ENCODE data around the gene SCRN1.

Gene SCRN1

GRCh38 chr7:29948587-29948986 lies 41.0 kb downstream of the SCRN1 start:
- no peak for FAIRE-seq
- no peak for TF ChIP-seq POLR2A (IDR thresholded peaks at IDR 0.05; ENCODE audit: low read depth, low read length)
- no peak for DNase-seq (ENCODE audit: insufficient read length, low spot score)

DNA sequence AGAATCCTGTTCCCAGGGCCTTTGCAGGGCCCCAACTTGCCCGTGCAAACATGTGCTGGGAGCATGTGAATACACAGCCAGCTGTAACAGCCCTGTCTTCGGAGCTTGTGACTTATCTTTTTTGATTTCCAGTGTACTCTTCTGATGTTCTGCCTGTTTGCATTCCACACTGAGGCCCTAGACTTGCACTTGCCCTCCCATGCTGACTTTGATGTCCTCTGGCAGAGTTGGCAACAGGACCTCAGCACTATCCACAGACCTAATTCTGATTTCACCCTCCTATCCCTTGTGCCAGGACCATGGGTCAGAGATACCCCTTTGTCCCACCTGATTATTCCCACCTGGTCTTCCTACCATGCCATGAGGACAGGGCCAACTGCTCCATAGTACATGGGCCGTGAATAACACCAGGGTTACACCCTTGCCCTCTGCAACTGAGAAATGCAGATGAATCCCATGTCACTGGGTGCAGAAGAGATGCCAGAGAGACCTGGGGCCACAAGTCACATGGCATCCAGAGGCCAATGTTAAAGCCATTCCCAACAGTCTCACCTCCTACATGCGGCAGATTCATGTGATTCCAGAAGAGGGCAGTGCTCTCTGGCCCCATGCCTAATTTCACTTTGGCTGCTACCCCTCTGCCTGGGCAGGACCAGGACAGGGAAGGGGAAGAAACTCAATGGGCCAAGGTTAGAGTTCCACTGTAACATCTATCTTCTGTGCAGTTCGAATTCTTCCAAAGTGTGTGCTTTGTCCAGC lies 43.0 kb downstream of the SCRN1 start:
- TF ChIP-seq POLR2A (IDR thresholded peaks at IDR 0.05; ENCODE audit: low read depth, low read length), result no peak
- no peak for FAIRE-seq
- DNase-seq (ENCODE audit: insufficient read length, low spot score), result no peak

GRCh38 chr7:29945259-29945809 lies 44.3 kb downstream of the SCRN1 start:
- FAIRE-seq, result no peak
- no peak for DNase-seq (ENCODE audit: insufficient read length, low spot score)
- TF ChIP-seq POLR2A (IDR thresholded peaks at IDR 0.05; ENCODE audit: low read depth, low read length), result no peak

DNA sequence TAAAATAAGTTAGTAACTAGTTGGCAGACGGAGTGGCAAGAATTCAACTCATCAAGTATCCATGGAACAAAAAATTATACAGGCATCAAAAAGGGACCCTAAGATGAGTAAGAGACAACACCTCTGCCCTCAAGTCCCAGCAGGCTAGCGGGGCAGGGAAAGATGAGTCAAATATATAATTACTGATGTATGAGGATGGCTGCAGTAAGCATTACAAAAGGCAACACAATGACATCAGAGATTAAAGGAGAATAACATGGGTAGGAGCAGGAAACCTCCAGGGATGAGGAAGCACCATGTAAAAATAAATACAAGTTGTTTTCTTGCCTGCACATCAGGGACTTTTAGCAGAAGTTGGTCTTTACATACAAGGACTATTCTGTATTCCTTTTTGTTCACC lies 49.4 kb downstream of the SCRN1 start:
- no peak for FAIRE-seq
- DNase-seq (ENCODE audit: insufficient read length, low spot score), result no peak
- TF ChIP-seq POLR2A (IDR thresholded peaks at IDR 0.05; ENCODE audit: low read depth, low read length), result no peak

GRCh38 chr7:29937132-29937531 lies 52.5 kb downstream of the SCRN1 start:
- TF ChIP-seq POLR2A (IDR thresholded peaks at IDR 0.05; ENCODE audit: low read depth, low read length), result no peak
- no peak for DNase-seq (ENCODE audit: insufficient read length, low spot score)
- no peak for FAIRE-seq

DNA sequence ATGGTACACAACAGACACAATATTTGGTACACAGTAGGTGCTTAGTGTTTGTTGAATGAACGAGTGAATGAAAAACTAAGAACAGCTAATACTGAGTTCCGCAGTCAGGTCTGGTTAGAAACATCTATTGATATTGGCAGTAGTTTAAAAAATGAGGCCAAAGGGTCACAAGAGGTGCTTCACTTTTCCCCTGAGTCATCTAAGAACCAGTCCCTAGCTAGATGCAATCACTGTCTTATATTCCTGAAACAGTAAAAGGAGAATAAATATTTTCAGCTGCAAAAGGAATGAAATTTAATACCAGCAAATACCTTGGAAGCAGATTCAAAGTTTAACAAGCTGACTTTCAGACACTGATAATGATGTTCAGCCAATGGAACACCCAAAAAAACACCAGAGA lies 54.5 kb downstream of the SCRN1 start:
- FAIRE-seq (no peak), DNase-seq (ENCODE audit: insufficient read length, low spot score) (no peak)
- no peak for TF ChIP-seq POLR2A (IDR thresholded peaks at IDR 0.05; ENCODE audit: low read depth, low read length)

DNA sequence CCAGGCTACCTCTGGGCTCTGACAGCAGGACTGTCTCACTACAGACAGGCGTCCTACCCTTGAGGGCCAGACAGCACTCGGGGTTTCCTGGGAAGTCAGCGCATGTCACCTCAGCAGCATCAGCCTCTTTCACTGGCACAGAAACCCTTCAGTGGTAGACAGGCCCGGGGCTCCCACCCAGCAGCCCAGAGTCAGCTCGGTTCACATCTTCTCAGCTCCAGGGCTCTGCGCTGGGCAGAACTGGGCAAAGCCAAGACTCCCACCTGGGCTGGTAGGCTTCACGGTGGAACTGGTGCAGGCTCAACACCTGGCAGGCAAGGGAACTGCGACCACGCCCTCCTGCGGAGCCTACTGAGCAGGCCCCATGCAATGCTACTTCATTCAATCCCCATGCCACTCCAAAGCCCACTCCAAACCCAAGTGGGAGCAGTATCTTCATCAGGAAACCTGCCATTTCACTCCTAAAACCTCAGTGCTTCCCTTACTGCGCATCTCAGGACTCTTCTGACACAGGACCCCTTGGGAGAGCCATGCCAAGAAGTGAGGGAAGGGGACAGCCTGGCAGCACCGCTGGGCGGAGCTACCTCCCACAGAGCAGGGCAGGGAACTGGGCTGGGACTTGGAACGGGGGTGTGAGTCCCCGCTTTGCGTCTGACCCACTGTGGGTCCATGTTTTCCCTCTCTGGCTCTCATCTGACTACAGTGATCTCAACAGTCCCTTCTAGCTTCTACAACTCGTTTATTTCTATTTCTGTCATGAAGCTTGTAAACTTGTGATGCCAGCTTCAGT lies 60.4 kb downstream of the SCRN1 start:
- DNase-seq (ENCODE audit: insufficient read length, low spot score) (no peak), FAIRE-seq (no peak)
- TF ChIP-seq POLR2A (IDR thresholded peaks at IDR 0.05; ENCODE audit: low read depth, low read length), result no peak

DNA sequence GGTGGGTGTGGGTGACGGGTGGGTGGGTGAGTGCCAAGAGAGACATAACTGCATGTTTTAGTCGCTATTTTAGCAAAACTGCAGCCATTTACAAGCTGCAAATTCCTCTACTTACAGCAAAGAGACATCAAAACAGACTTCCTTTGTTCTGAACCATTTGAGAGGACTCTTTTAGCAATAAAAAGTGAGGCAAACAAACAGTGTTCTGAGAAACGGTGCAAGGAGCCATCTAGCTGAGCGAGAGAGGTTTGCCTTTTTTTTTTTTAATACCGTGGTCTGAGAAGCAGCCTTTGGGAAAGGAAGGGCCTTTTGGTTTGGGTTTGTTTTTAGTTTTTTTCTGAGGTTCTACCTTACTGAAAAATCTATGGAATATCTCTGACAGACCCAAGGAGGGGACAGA lies 62.9 kb downstream of the SCRN1 start:
- FAIRE-seq, result no peak
- DNase-seq (ENCODE audit: insufficient read length, low spot score), result no peak
- TF ChIP-seq POLR2A (IDR thresholded peaks at IDR 0.05; ENCODE audit: low read depth, low read length), result no peak

DNA sequence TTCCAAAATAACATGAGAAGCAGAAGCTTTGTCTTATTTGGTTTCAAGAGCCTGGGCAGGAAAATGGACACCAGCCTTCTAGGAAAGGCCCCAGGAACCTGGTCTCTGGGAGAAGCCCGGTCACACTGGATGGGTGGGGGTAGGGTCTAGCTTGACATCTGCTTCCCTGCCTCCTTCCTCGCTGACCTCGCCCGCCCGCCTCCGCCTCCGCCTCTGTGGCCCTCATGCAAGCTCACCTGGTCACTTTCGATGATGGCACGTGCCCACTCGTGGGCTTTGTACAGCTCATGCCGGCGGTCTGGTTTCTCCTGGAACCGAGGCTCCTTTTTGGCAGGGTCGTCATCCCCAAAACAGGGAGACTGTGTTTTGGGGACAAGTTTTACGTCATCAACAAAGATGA lies 63.4 kb downstream of the SCRN1 start:
- no peak for TF ChIP-seq POLR2A (IDR thresholded peaks at IDR 0.05; ENCODE audit: low read depth, low read length)
- DNase-seq (ENCODE audit: insufficient read length, low spot score) (no peak), FAIRE-seq (no peak)

GRCh38 chr7:29924684-29925083 lies 64.9 kb downstream of the SCRN1 start:
- FAIRE-seq (no peak), DNase-seq (ENCODE audit: insufficient read length, low spot score) (no peak)
- no peak for TF ChIP-seq POLR2A (IDR thresholded peaks at IDR 0.05; ENCODE audit: low read depth, low read length)

DNA sequence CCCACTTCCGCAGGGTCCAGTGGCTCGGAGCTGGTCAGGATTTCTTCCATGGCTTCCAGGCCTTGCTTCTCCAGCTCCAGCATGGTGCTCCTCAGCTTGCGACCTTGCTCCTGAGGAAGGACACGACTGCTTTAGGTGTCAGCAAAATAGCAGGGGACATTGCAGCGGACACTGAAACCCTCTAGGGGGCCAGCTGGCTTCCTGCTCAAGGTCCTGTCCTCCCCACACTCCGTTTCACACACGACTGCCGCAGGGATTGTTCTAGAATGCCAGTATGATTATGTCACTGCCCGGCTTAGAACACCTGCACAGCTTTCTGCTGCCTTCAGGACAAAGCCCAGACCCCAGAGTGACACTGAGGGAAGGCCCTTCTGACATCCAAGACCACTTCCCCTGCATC lies 65.6 kb downstream of the SCRN1 start:
- DNase-seq (ENCODE audit: insufficient read length, low spot score) (no peak), FAIRE-seq (no peak)
- no peak for TF ChIP-seq POLR2A (IDR thresholded peaks at IDR 0.05; ENCODE audit: low read depth, low read length)

GRCh38 chr7:29922921-29923700 lies 66.5 kb downstream of the SCRN1 start:
- FAIRE-seq, result no peak
- no peak for TF ChIP-seq POLR2A (IDR thresholded peaks at IDR 0.05; ENCODE audit: low read depth, low read length)
- DNase-seq (ENCODE audit: insufficient read length, low spot score), result no peak

- FAIRE-seq, result peak; percentile 84
Measured at GRCh38 chr7:29921404-29922010, 68.1 kb downstream of the SCRN1 start.

More at GRCh38 chr7:29921404-29922010, 68.1 kb downstream of the SCRN1 start:
- TF ChIP-seq POLR2A (IDR thresholded peaks at IDR 0.05; ENCODE audit: low read depth, low read length), result no peak
- peak; percentile 57 for DNase-seq (ENCODE audit: insufficient read length, low spot score)
